Measurements from ENCODE around the gene TMEM119. TPM values are rescaled to one million over a fixed set of nuclear protein-coding genes. Genes with fewer than 3 reads are reported as not detected.

Gene TMEM119
- total and polyA plus RNA-seq, 9 of the 15 experiments (the other 6 are each of a cell fraction or from before 2014, with no cell fraction given): 0.18 TPM; not detected in 8

- no TSS peak for BruUV-seq (replicated peaks)
- Histone ChIP-seq H3K4me2 (ENCODE audit: insufficient read depth, low read length) (no peak overlapping the region), H2AFZ (ENCODE audit: low read depth, low read length) (no peak overlapping the region), H3K9me1 (ENCODE audit: control insufficient read depth, insufficient read depth, low read length) (no peaks in the 10 kb centered on the region), H3K4me3 (no peak overlapping the region), H3K79me2 (ENCODE audit: control insufficient read depth, insufficient read depth, low read length) (no peaks in the 10 kb centered on the region), H3K27ac (ENCODE audit: extremely low read depth, low read depth, low read length) (no peak overlapping the region), H3K9ac (ENCODE audit: insufficient read depth in 1 of 2, low read depth in 2 of 2, low read length in 2 of 2) (peak overlapping the region in 1 of 2 experiments; percentile 43; a peak in 2 of 4 replicates), H4K20me1 (replicated peaks; ENCODE audit: control insufficient read depth, insufficient read depth, low read length) (no peaks in the 10 kb centered on the region), H3K9me3 (replicated peaks; ENCODE audit: control insufficient read depth, insufficient read depth, low read depth, low read length) (no peaks in the 10 kb centered on the region), H3K36me3 (ENCODE audit: control insufficient read depth, insufficient read depth, low read length) (no peaks in the 10 kb centered on the region), H3K27me3 (ENCODE audit: control insufficient read depth in 2 of 2, insufficient read depth in 2 of 2, low read length in 2 of 2) (no peaks in the 10 kb centered on the region), H3K4me1 (replicated peaks in 1 of 2; ENCODE audit: control insufficient read depth in 2 of 2, insufficient read depth in 2 of 2, low read length in 2 of 2) (peaks cover 9 to 16% of the 10 kb centered on the region in 2 experiments)
- ATAC-seq (peak; percentile 16), DNase-seq (ENCODE audit: extremely low read depth in 1 of 4, low spot score in 3 of 4) (peak in 3 of 4 experiments; percentile 41 to 54 (median 45)), FAIRE-seq (no peak)
- ChIA-PET POLR2A (interaction anchor here (0.5 to 1.1 kb wide), 3 partner anchors 19 to 207 kb away, joined by 3 to 4 read pairs (median 3); no protein-coding TSS in a partner anchor), CTCF (ENCODE audit: low intra/inter-chr PET ratio) (no interaction called here)
- in situ Hi-C loops (cut with MboI) (no loop called here), intact Hi-C loops (cut with micrococcal nuclease) (no loop called here)
- WGBS (ENCODE audit: insufficient coverage, low coverage, missing lambda C conversion rate): 39% methylated on average over 21 of the region's 21 CpGs
- TF ChIP-seq PHB (CRISPR knock-in tag; IDR thresholded peaks at IDR 0.05) (no peak), FOXK1 (CRISPR knock-in tag; IDR thresholded peaks at IDR 0.05; ENCODE audit: borderline replicate concordance) (no peak), TFAP4 (CRISPR knock-in tag; IDR thresholded peaks at IDR 0.05; ENCODE audit: borderline replicate concordance) (peak; percentile 85), ZNF586 (CRISPR knock-in tag; conservative IDR thresholded peaks at IDR 0.05) (no peak), ESRRA (IDR thresholded peaks at IDR 0.05; ENCODE audit: borderline replicate concordance, low read depth) (peak; percentile 82), DACH1 (IDR thresholded peaks at IDR 0.05; ENCODE audit: partially characterized antibody) (peak; percentile 9), CBFA2T3 (IDR thresholded peaks at IDR 0.05) (peak; percentile 33; the same call in 1 of the 2 replicates)
Observed at GRCh38 chr12:108609537-108610335, 11.9 kb upstream of the TMEM119 start.
